Activated CD4-positive, alpha-beta memory T cell treated with anti-CD3 and anti-CD28 coated beads, Interleukin-2, amount 10 ng/mL, durations not matched to agents 7 days and 5 days (primary cell): ENCODE results near the gene PGM5. TPM values are rescaled to one million over a fixed set of nuclear protein-coding genes. Genes with fewer than 3 reads are reported as not detected.

Source experiments
- CTCF ChIA-PET: fragments of 350-600 bp; sonication (Branson Sonifier 250); formaldehyde crosslinking; loops from one replicate; lab custom pipeline; 2021; ENCODE audit warnings: antibody characterized with exemption, inconsistent platforms; lab: Charles Lee
- POLR2A ChIA-PET: fragments of 350-600 bp; sonication (Branson Sonifier 250); formaldehyde crosslinking; loops from one replicate; lab custom pipeline; 2021; ENCODE audit warnings: antibody characterized with exemption; lab: Charles Lee
- DNase-seq: peaks from one replicate; pipeline ENCODE4 v3.0.0-alpha.2; 2020
- H3K27ac Mint-ChIP-seq: one replicate; pipeline ENCODE4 v1.8.0; 2021; ENCODE audit warnings: mild to moderate bottlenecking, mixed read lengths
- H3K27me3 Mint-ChIP-seq: one replicate; pipeline ENCODE4 v1.8.0; 2021; ENCODE audit warnings: mixed read lengths
- H3K36me3 Mint-ChIP-seq: one replicate; pipeline ENCODE4 v1.8.0; 2021; ENCODE audit warnings: low read depth, mixed read lengths
- H3K4me1 Mint-ChIP-seq: one replicate; pipeline ENCODE4 v1.8.0; 2021; ENCODE audit warnings: mixed read lengths
- H3K4me3 Mint-ChIP-seq: one replicate; pipeline ENCODE4 v1.8.0; 2021; ENCODE audit warnings: mild to moderate bottlenecking, mixed read lengths
- H3K9me3 Mint-ChIP-seq: one replicate; pipeline ENCODE4 v1.8.0; 2021; ENCODE audit warnings: mixed read lengths
- total RNA-seq, 2 experiments: library from RNA; stranded (reverse); gene quantifications; one replicate each; pipeline ENCODE4 v1.2.3, GENCODE V29; 2021

Gene PGM5
- total RNA-seq, 2 experiments from 2014 or later: not detected

DNA sequence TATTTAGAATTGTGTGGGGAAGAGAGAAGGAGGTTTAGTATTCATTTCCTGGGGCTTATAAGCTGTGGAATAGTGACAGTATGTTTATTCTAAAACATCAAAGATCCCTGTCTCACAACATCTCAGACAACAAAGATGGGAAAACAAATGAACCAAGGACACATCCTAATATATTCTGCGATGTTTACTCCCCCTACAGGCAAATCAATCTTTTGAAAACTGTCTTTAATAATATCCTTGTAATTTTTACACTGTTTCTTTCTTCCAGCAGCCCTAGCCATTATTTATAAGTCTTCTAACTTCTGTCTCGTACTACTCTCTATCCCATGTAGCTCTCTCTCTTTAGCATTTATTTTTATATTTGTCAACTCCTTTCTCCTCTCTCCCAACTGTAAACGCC is 217.7 kb downstream of the PGM5 start:
- Mint-ChIP-seq H3K4me3 (no peak overlapping the region), H3K4me1 (no peaks in the 10 kb centered on the region), H3K27me3 (peaks cover 11% of the 10 kb centered on the region), H3K27ac (no peak overlapping the region), H3K36me3 (no peaks in the 10 kb centered on the region), H3K9me3 (peaks cover 3% of the 10 kb centered on the region)
- no peak for DNase-seq
- ChIA-PET POLR2A (no interaction called here), CTCF (interaction anchor here (0.7 to 2.6 kb wide), 2 partner anchors 14 to 65 kb away, joined by 3 to 10 read pairs; no protein-coding TSS in a partner anchor)

GRCh38 chr9:68575817-68576216 is 219.4 kb downstream of the PGM5 start:
- no peak for DNase-seq
- H3K4me1 Mint-ChIP-seq: no peaks in the 10 kb centered on the region
- ChIA-PET CTCF (interaction anchor here (0.9 kb wide), 1 partner anchor 8 kb away, joined by 3 read pairs; no protein-coding TSS in a partner anchor), POLR2A (no interaction called here)
- H3K4me3 Mint-ChIP-seq: no peak overlapping the region
- H3K27me3 Mint-ChIP-seq: peaks cover 9% of the 10 kb centered on the region
- no peaks in the 10 kb centered on the region for H3K36me3 Mint-ChIP-seq
- peaks cover 3% of the 10 kb centered on the region for H3K9me3 Mint-ChIP-seq
- no peak overlapping the region for H3K27ac Mint-ChIP-seq

GRCh38 chr9:68577774-68578591 is 221.6 kb downstream of the PGM5 start:
- POLR2A ChIA-PET: no interaction called here
- CTCF ChIA-PET: no interaction called here

More at GRCh38 chr9:68577774-68578591, 221.6 kb downstream of the PGM5 start:
- no peak for DNase-seq
- Mint-ChIP-seq H3K27ac (no peak overlapping the region), H3K4me3 (no peak overlapping the region), H3K36me3 (no peaks in the 10 kb centered on the region), H3K9me3 (no peaks in the 10 kb centered on the region), H3K4me1 (no peaks in the 10 kb centered on the region), H3K27me3 (peaks cover 7% of the 10 kb centered on the region)

Other genes starting within 250 kb of the PGM5 start
- 10 to 100 TPM; 24.7 to 25.8 TPM for gene ZNG1C, start 114.6 kb upstream of the PGM5 start, total RNA-seq
- not detected for gene FOXD4L3, start 53.7 kb upstream of the PGM5 start, total RNA-seq
- gene TMEM252, start 184.3 kb downstream of the PGM5 start, total RNA-seq: not detected